SU-DHL-6 (cell line): ENCODE results near the gene SRD5A1.

Experiments used
- H2AFZ ChIP-seq: fragments of 200-600 bp; sonication (generic); 2 replicates; pipeline ENCODE4 v1.6.1; 2014; ENCODE audit warnings: low read depth, mild to moderate bottlenecking, moderate library complexity, mixed read lengths, antibody characterized with exemption, low read length; ENCODE audit not compliant: severe bottlenecking
- H3F3A ChIP-seq: fragments of 200-600 bp; shearing (Covaris generic); 2 replicates; pipeline ENCODE4 v1.6.0; 2016; ENCODE audit warnings: antibody characterized with exemption, mild to moderate bottlenecking; ENCODE audit not compliant: insufficient read depth
- H3K27ac ChIP-seq: fragments of 200-600 bp; sonication (generic); 2 replicates; pipeline ENCODE4 v1.5.1; 2016; ENCODE audit warnings: low read depth, mild to moderate bottlenecking, low read length, moderate library complexity, mixed read lengths
- H3K27me3 ChIP-seq: fragments of 200-600 bp; sonication (generic), shearing (Covaris generic); 2 replicates; pipeline ENCODE4 v1.6.0; 2014; ENCODE audit warnings: mild to moderate bottlenecking, low read length
- H3K36me3 ChIP-seq: fragments of 200-600 bp; sonication (generic); 2 replicates; pipeline ENCODE4 v1.6.1; 2014; ENCODE audit warnings: mild to moderate bottlenecking, low read length, mixed read lengths
- H3K4me2 ChIP-seq: fragments of 300-600, 200-600 bp; shearing (Covaris generic), sonication (generic); 2 replicates; pipeline ENCODE4 v1.6.0; 2014; ENCODE audit warnings: low read length, low read depth, mild to moderate bottlenecking; ENCODE audit not compliant: poor library complexity, severe bottlenecking
- H3K4me3 ChIP-seq: fragments of 200-600 bp; sonication (generic); 2 replicates; pipeline ENCODE4 v1.5.1; 2014; ENCODE audit warnings: antibody characterized with exemption, low read length, mild to moderate bottlenecking, mixed read lengths; ENCODE audit not compliant: insufficient read depth, poor library complexity, severe bottlenecking
- H3K79me2 ChIP-seq: fragments of 200-600 bp; sonication (generic); 2 replicates; pipeline ENCODE4 v1.6.1; 2014; ENCODE audit warnings: mild to moderate bottlenecking, low read length, moderate library complexity; ENCODE audit not compliant: insufficient read depth
- H3K9ac ChIP-seq: fragments of 200-600 bp; sonication (generic); 2 replicates; pipeline ENCODE4 v1.7.0; 2014; ENCODE audit warnings: mild to moderate bottlenecking, low read length
- H3K9me2 ChIP-seq: fragments of 200-600 bp; sonication (generic); replicated peaks from 2 replicates; pipeline ENCODE4 v1.6.1; 2014; ENCODE audit warnings: low read length; ENCODE audit not compliant: insufficient read depth
- H3K9me3 ChIP-seq: fragments of 200-600 bp; sonication (generic); 2 replicates; pipeline ENCODE4 v1.6.1; 2014; ENCODE audit warnings: low read length, mixed read lengths; ENCODE audit not compliant: insufficient read depth
- H4K20me1 ChIP-seq: fragments of 200-600 bp; sonication (generic); 2 replicates; pipeline ENCODE4 v1.6.1; 2014; ENCODE audit warnings: low read depth, mild to moderate bottlenecking, antibody characterized with exemption, low read length, moderate library complexity, mixed read lengths
- EZH2phosphoT487 ChIP-seq: fragments of 200-600 bp; sonication (generic), shearing (Covaris generic); conservative IDR thresholded peaks from 2 replicates; pipeline ENCODE4 v1.6.1; 2018; ENCODE audit warnings: mild to moderate bottlenecking, antibody characterized with exemption, low read length, moderate library complexity, mixed read lengths
- TF ChIP-seq, protein P1 (sequence below): fragments of 200-600 bp; sonication (generic); IDR thresholded peaks from one replicate; pipeline ENCODE4 v1.5.1; 2017; ENCODE audit warnings: antibody characterized with exemption, mild to moderate bottlenecking, low read length, moderate library complexity; ENCODE audit not compliant: insufficient read depth, poor library complexity, severe bottlenecking

Gene SRD5A1

DNA sequence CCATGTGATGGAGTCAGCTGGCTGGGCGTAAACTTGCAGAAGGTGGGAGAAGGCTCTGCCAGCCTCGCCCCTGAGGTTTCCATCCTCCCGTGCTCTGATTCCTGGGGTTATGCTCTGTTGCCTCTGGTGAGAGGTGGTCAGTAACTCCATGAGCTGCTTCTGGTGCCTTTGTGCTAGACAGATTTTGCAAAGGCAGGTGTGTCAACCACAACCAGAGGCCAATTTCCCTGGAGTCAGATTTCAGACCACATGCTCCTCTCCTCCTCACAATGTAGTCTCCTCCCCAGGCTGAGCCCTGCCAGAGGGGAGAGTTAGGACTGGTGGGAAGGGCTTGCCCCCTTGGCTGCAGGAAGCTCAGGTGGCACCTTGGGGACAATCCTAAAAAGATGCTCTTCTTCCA, 41.2 kb downstream of the SRD5A1 start:
- no peaks in the 10 kb centered on the region for H3K79me2 ChIP-seq

DNA sequence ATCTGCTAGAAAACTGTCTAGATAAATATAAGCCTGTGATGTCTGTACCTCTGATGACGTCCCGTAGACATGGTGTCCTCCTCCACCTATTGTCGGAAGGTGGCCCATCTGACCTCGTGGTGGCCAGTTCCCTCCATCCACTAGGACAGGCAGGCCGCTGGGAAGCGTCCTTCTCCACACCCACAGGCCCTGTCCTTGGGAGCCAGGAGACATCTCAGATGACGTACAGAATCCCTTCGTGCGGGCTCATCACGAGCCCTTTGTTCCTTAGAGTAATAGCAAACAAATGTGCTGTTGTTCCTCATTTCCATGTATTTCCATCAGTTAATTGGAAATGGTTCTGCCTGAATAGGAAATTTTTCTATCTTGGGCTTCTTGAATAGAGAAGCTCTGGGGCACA, 41.6 kb downstream of the SRD5A1 start:
- Histone ChIP-seq H3K27ac (no peak overlapping the region), H3K9ac (no peak overlapping the region), H3K4me3 (no peak overlapping the region), H3K79me2 (no peaks in the 10 kb centered on the region), H3F3A (no peaks in the 10 kb centered on the region), H3K36me3 (no peaks in the 10 kb centered on the region), H3K4me2 (no peak overlapping the region), H3K9me2 (no peaks in the 10 kb centered on the region), H4K20me1 (no peaks in the 10 kb centered on the region), H3K9me3 (no peaks in the 10 kb centered on the region), H2AFZ (no peak overlapping the region), H3K27me3 (no peaks in the 10 kb centered on the region)
- TF ChIP-seq EZH2phosphoT487, result no peak
- TF ChIP-seq, protein P1, sequence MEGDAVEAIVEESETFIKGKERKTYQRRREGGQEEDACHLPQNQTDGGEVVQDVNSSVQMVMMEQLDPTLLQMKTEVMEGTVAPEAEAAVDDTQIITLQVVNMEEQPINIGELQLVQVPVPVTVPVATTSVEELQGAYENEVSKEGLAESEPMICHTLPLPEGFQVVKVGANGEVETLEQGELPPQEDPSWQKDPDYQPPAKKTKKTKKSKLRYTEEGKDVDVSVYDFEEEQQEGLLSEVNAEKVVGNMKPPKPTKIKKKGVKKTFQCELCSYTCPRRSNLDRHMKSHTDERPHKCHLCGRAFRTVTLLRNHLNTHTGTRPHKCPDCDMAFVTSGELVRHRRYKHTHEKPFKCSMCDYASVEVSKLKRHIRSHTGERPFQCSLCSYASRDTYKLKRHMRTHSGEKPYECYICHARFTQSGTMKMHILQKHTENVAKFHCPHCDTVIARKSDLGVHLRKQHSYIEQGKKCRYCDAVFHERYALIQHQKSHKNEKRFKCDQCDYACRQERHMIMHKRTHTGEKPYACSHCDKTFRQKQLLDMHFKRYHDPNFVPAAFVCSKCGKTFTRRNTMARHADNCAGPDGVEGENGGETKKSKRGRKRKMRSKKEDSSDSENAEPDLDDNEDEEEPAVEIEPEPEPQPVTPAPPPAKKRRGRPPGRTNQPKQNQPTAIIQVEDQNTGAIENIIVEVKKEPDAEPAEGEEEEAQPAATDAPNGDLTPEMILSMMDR, result no peak

More for the DNA sequence above, 41.2 kb downstream of the SRD5A1 start:
- Histone ChIP-seq H3K27ac (no peak overlapping the region), H3F3A (no peaks in the 10 kb centered on the region), H3K9ac (no peak overlapping the region), H3K4me3 (no peak overlapping the region), H3K36me3 (no peaks in the 10 kb centered on the region), H3K4me2 (no peak overlapping the region), H4K20me1 (no peaks in the 10 kb centered on the region), H3K9me3 (no peaks in the 10 kb centered on the region), H2AFZ (no peak overlapping the region), H3K27me3 (no peaks in the 10 kb centered on the region), H3K9me2 (no peaks in the 10 kb centered on the region)
- TF ChIP-seq, protein P1, result no peak
- no peak for TF ChIP-seq EZH2phosphoT487

DNA sequence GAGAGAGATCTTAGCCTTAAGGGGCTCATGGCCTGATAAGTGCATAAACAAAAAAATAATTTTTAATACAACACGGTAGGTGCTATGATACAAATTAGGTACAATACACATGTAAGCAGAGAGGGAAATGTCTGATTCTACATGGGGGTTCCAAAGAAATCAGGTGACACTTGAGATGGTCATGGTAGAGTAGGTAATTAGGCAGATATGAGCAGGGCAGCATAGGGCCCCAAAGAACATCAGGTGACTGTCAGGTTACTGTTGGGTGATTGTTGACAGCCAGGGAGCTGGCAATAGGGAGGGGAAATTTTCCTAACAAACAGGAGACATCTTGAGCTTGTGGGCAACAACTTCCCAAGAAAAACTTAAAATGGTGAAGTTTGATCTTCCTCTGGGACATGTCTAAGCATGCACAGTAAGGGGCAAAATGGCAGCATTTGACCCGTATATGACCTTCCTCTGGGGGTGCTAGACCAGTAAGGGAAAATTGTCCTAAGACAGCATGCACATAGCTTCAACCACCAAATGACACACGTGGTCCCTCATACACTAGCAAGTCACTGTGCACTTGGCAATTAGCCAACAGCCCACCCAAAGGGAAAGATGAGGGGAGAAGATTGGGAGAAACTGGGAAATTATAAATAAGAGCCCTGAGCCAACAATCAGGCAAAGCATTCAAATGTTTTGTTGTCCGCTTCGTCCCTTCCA, 42.7 kb downstream of the SRD5A1 start:
- Histone ChIP-seq H3K4me3 (no peak overlapping the region), H3K79me2 (no peaks in the 10 kb centered on the region), H3K9me3 (no peaks in the 10 kb centered on the region), H3K27me3 (no peaks in the 10 kb centered on the region), H2AFZ (no peak overlapping the region), H4K20me1 (no peaks in the 10 kb centered on the region), H3F3A (no peaks in the 10 kb centered on the region), H3K36me3 (no peaks in the 10 kb centered on the region), H3K4me2 (no peak overlapping the region), H3K9ac (no peak overlapping the region), H3K27ac (no peak overlapping the region), H3K9me2 (no peaks in the 10 kb centered on the region)
- TF ChIP-seq, protein P1, result no peak
- TF ChIP-seq EZH2phosphoT487, result no peak
